ENCODE data around the gene PIP5K1B.

PIP5K1B gene

GRCh38 chr9:68933434-68934328 lies 228.6 kb downstream of the PIP5K1B start:
- peaks cover 20% of the 10 kb centered on the region for H3K27me3 ChIP-seq (ENCODE audit: insufficient read depth, low read length)
- no peak overlapping the region for H3K4me3 ChIP-seq (ENCODE audit: low read depth, low read length)
- no peaks in the 10 kb centered on the region for H3K36me3 ChIP-seq (ENCODE audit: insufficient read depth, low read length)
- H2AFZ ChIP-seq (ENCODE audit: low read length, unreplicated experiment): no peak overlapping the region
- no peaks in the 10 kb centered on the region for H3K4me1 ChIP-seq (ENCODE audit: control insufficient read depth, insufficient read depth, low read length, unreplicated experiment)
- no peak overlapping the region for H3K27ac ChIP-seq (ENCODE audit: low read depth, low read length)
- no peaks in the 10 kb centered on the region for H3K79me2 ChIP-seq (ENCODE audit: control insufficient read depth, insufficient read depth, low read length, unreplicated experiment)

GRCh38 chr9:68934329-68934644 lies 229.2 kb downstream of the PIP5K1B start:
- Histone ChIP-seq H2AFZ (ENCODE audit: low read length, unreplicated experiment) (no peak overlapping the region), H3K4me1 (ENCODE audit: control insufficient read depth, insufficient read depth, low read length, unreplicated experiment) (no peaks in the 10 kb centered on the region), H3K27ac (ENCODE audit: low read depth, low read length) (no peak overlapping the region), H3K36me3 (ENCODE audit: insufficient read depth, low read length) (no peaks in the 10 kb centered on the region), H3K4me3 (ENCODE audit: low read depth, low read length) (no peak overlapping the region), H3K79me2 (ENCODE audit: control insufficient read depth, insufficient read depth, low read length, unreplicated experiment) (no peaks in the 10 kb centered on the region), H3K27me3 (ENCODE audit: insufficient read depth, low read length) (peaks cover 25% of the 10 kb centered on the region)

GRCh38 chr9:68940573-68940972 lies 235.5 kb downstream of the PIP5K1B start:
- H3K4me3 ChIP-seq (ENCODE audit: low read depth, low read length): no peak overlapping the region
- no peaks in the 10 kb centered on the region for H3K4me1 ChIP-seq (ENCODE audit: control insufficient read depth, insufficient read depth, low read length, unreplicated experiment)
- peaks cover 45% of the 10 kb centered on the region for H3K27me3 ChIP-seq (ENCODE audit: insufficient read depth, low read length)
- H3K27ac ChIP-seq (ENCODE audit: low read depth, low read length): no peak overlapping the region
- no peak overlapping the region for H2AFZ ChIP-seq (ENCODE audit: low read length, unreplicated experiment)
- no peaks in the 10 kb centered on the region for H3K36me3 ChIP-seq (ENCODE audit: insufficient read depth, low read length)
- H3K79me2 ChIP-seq (ENCODE audit: control insufficient read depth, insufficient read depth, low read length, unreplicated experiment): no peaks in the 10 kb centered on the region

- Histone ChIP-seq H3K4me1 (ENCODE audit: control insufficient read depth, insufficient read depth, low read length, unreplicated experiment) (no peaks in the 10 kb centered on the region), H3K27me3 (ENCODE audit: insufficient read depth, low read length) (peaks cover 42% of the 10 kb centered on the region), H3K27ac (ENCODE audit: low read depth, low read length) (no peak overlapping the region), H3K4me3 (ENCODE audit: low read depth, low read length) (no peak overlapping the region), H3K36me3 (ENCODE audit: insufficient read depth, low read length) (no peaks in the 10 kb centered on the region), H3K79me2 (ENCODE audit: control insufficient read depth, insufficient read depth, low read length, unreplicated experiment) (no peaks in the 10 kb centered on the region), H2AFZ (ENCODE audit: low read length, unreplicated experiment) (no peak overlapping the region)
Measured at GRCh38 chr9:68941780-68942459, 236.9 kb downstream of the PIP5K1B start.

- Histone ChIP-seq H3K4me1 (ENCODE audit: control insufficient read depth, insufficient read depth, low read length, unreplicated experiment) (no peaks in the 10 kb centered on the region), H2AFZ (ENCODE audit: low read length, unreplicated experiment) (no peak overlapping the region), H3K36me3 (ENCODE audit: insufficient read depth, low read length) (no peaks in the 10 kb centered on the region), H3K79me2 (ENCODE audit: control insufficient read depth, insufficient read depth, low read length, unreplicated experiment) (no peaks in the 10 kb centered on the region), H3K4me3 (ENCODE audit: low read depth, low read length) (no peak overlapping the region), H3K27ac (ENCODE audit: low read depth, low read length) (no peak overlapping the region), H3K27me3 (ENCODE audit: insufficient read depth, low read length) (peaks cover 44% of the 10 kb centered on the region)
Measured at GRCh38 chr9:68942790-68943189, 237.8 kb downstream of the PIP5K1B start.

GRCh38 chr9:68947015-68947414 lies 242.0 kb downstream of the PIP5K1B start:
- H3K27me3 ChIP-seq (ENCODE audit: insufficient read depth, low read length): peaks cover 36% of the 10 kb centered on the region
- H3K27ac ChIP-seq (ENCODE audit: low read depth, low read length): no peak overlapping the region
- H3K4me1 ChIP-seq (ENCODE audit: control insufficient read depth, insufficient read depth, low read length, unreplicated experiment): no peaks in the 10 kb centered on the region
- H2AFZ ChIP-seq (ENCODE audit: low read length, unreplicated experiment): no peak overlapping the region
- H3K36me3 ChIP-seq (ENCODE audit: insufficient read depth, low read length): no peaks in the 10 kb centered on the region
- no peak overlapping the region for H3K4me3 ChIP-seq (ENCODE audit: low read depth, low read length)
- H3K79me2 ChIP-seq (ENCODE audit: control insufficient read depth, insufficient read depth, low read length, unreplicated experiment): no peaks in the 10 kb centered on the region

GRCh38 chr9:68947842-68948569 lies 243.0 kb downstream of the PIP5K1B start:
- no peaks in the 10 kb centered on the region for H3K4me1 ChIP-seq (ENCODE audit: control insufficient read depth, insufficient read depth, low read length, unreplicated experiment)
- H3K79me2 ChIP-seq (ENCODE audit: control insufficient read depth, insufficient read depth, low read length, unreplicated experiment): no peaks in the 10 kb centered on the region
- H3K27ac ChIP-seq (ENCODE audit: low read depth, low read length): no peak overlapping the region
- no peak overlapping the region for H2AFZ ChIP-seq (ENCODE audit: low read length, unreplicated experiment)
- H3K36me3 ChIP-seq (ENCODE audit: insufficient read depth, low read length): no peaks in the 10 kb centered on the region
- H3K27me3 ChIP-seq (ENCODE audit: insufficient read depth, low read length): peaks cover 37% of the 10 kb centered on the region
- no peak overlapping the region for H3K4me3 ChIP-seq (ENCODE audit: low read depth, low read length)

- Histone ChIP-seq H3K27me3 (ENCODE audit: insufficient read depth, low read length) (peaks cover 33% of the 10 kb centered on the region), H3K36me3 (ENCODE audit: insufficient read depth, low read length) (no peaks in the 10 kb centered on the region), H3K4me1 (ENCODE audit: control insufficient read depth, insufficient read depth, low read length, unreplicated experiment) (no peaks in the 10 kb centered on the region), H3K4me3 (ENCODE audit: low read depth, low read length) (no peak overlapping the region), H3K79me2 (ENCODE audit: control insufficient read depth, insufficient read depth, low read length, unreplicated experiment) (no peaks in the 10 kb centered on the region), H2AFZ (ENCODE audit: low read length, unreplicated experiment) (no peak overlapping the region), H3K27ac (ENCODE audit: low read depth, low read length) (no peak overlapping the region)
Measured at GRCh38 chr9:68949271-68950000, 244.4 kb downstream of the PIP5K1B start.

GRCh38 chr9:68950188-68950587 lies 245.1 kb downstream of the PIP5K1B start:
- Histone ChIP-seq H3K27ac (ENCODE audit: low read depth, low read length) (no peak overlapping the region), H3K4me1 (ENCODE audit: control insufficient read depth, insufficient read depth, low read length, unreplicated experiment) (no peaks in the 10 kb centered on the region), H3K4me3 (ENCODE audit: low read depth, low read length) (no peak overlapping the region)

GRCh38 chr9:68950689-68951088 lies 245.6 kb downstream of the PIP5K1B start:
- H3K4me1 ChIP-seq (ENCODE audit: control insufficient read depth, insufficient read depth, low read length, unreplicated experiment): no peaks in the 10 kb centered on the region
- H3K27me3 ChIP-seq (ENCODE audit: insufficient read depth, low read length): peaks cover 29% of the 10 kb centered on the region
- no peaks in the 10 kb centered on the region for H3K36me3 ChIP-seq (ENCODE audit: insufficient read depth, low read length)
- H3K79me2 ChIP-seq (ENCODE audit: control insufficient read depth, insufficient read depth, low read length, unreplicated experiment): no peaks in the 10 kb centered on the region
- no peak overlapping the region for H2AFZ ChIP-seq (ENCODE audit: low read length, unreplicated experiment)
- H3K4me3 ChIP-seq (ENCODE audit: low read depth, low read length): no peak overlapping the region
- no peak overlapping the region for H3K27ac ChIP-seq (ENCODE audit: low read depth, low read length)

More at GRCh38 chr9:68950188-68950587, 245.1 kb downstream of the PIP5K1B start:
- H2AFZ ChIP-seq (ENCODE audit: low read length, unreplicated experiment): no peak overlapping the region
- H3K36me3 ChIP-seq (ENCODE audit: insufficient read depth, low read length): no peaks in the 10 kb centered on the region
- peaks cover 29% of the 10 kb centered on the region for H3K27me3 ChIP-seq (ENCODE audit: insufficient read depth, low read length)
- H3K79me2 ChIP-seq (ENCODE audit: control insufficient read depth, insufficient read depth, low read length, unreplicated experiment): no peaks in the 10 kb centered on the region

Data from ACC112 (cell line).